HepG2 (cell line): Measurements from ENCODE around the gene CIITA. TPM values are rescaled to one million over a fixed set of nuclear protein-coding genes. Genes with fewer than 3 reads are reported as not detected.

Experiments used
- AGO1 ChIP-seq: fragments of 200-400 bp; formaldehyde crosslinking; IDR thresholded peaks from 2 replicates; pipeline ENCODE4 v1.6.1; 2017; ENCODE audit warnings: mild to moderate bottlenecking, low read depth, low read length, moderate library complexity; ENCODE audit not compliant: poor library complexity, severe bottlenecking
- CERS6 ChIP-seq: sonication (generic); formaldehyde crosslinking; IDR thresholded peaks from 2 replicates; pipeline ENCODE4 v1.5.0; 2020; ENCODE audit warnings: missing genetic modification reagents
- DMAP1 ChIP-seq: IDR thresholded peaks from 2 replicates; pipeline ENCODE4 v1.6.1; 2016
- IKZF4 ChIP-seq: sonication (generic); formaldehyde crosslinking; IDR thresholded peaks from 2 replicates; pipeline ENCODE4 v1.5.1; 2020; ENCODE audit warnings: borderline replicate concordance, mild to moderate bottlenecking, low read depth, missing genetic modification reagents; ENCODE audit errors: not compliant biosample characterization
- MLLT10 ChIP-seq: sonication (generic); formaldehyde crosslinking; IDR thresholded peaks from 2 replicates; pipeline ENCODE4 v1.4.0; 2020; ENCODE audit warnings: missing genetic modification reagents
- RBM22 ChIP-seq: fragments of 200-400 bp; formaldehyde crosslinking; optimal IDR thresholded peaks from 2 replicates; pipeline ENCODE3; 2017; ENCODE audit warnings: mild to moderate bottlenecking, low read length, moderate library complexity
- RFX1 ChIP-seq: fragments of 450-650 bp; IDR thresholded peaks from 2 replicates; pipeline ENCODE4 v1.6.1; 2017
- SMAD3 ChIP-seq: sonication (generic); formaldehyde crosslinking; IDR thresholded peaks from 2 replicates; pipeline ENCODE4 v1.4.0; 2020; ENCODE audit warnings: missing genetic modification reagents
- TBX2 ChIP-seq: sonication (generic); formaldehyde crosslinking; IDR thresholded peaks from 2 replicates; pipeline ENCODE4 v1.5.0; 2020; ENCODE audit warnings: missing genetic modification reagents, mild to moderate bottlenecking, borderline replicate concordance
- TGIF2 ChIP-seq: IDR thresholded peaks from 2 replicates; pipeline ENCODE4 v1.6.1; 2016; ENCODE audit warnings: control low read depth, missing compliant biosample characterization
- ZBTB43 ChIP-seq: sonication (generic); formaldehyde crosslinking; conservative IDR thresholded peaks from 2 replicates; pipeline ENCODE4 v1.4.0; 2020; ENCODE audit warnings: missing genetic modification reagents
- ZFP36 ChIP-seq: fragments of 150-350 bp; IDR thresholded peaks from 2 replicates; pipeline ENCODE4 v1.6.1; 2018; ENCODE audit warnings: borderline replicate concordance, low read length, low read depth; ENCODE audit not compliant: partially characterized antibody
- ZNF138 ChIP-seq: sonication (generic); formaldehyde crosslinking; IDR thresholded peaks from 2 replicates; pipeline ENCODE4 v1.5.0; 2020; ENCODE audit warnings: mild to moderate bottlenecking, low read depth, missing genetic modification reagents
- ZNF570 ChIP-seq: sonication (generic); formaldehyde crosslinking; IDR thresholded peaks from 2 replicates; pipeline ENCODE4 v1.4.0; 2020; ENCODE audit warnings: mild to moderate bottlenecking, missing genetic modification reagents, borderline replicate concordance
- ZNF75D ChIP-seq: sonication (generic); formaldehyde crosslinking; IDR thresholded peaks from 2 replicates; pipeline ENCODE4 v1.8.1; 2023; ENCODE audit warnings: missing genetic modification reagents, mild to moderate bottlenecking, borderline replicate concordance
- ZNF883 ChIP-seq: sonication (generic); formaldehyde crosslinking; IDR thresholded peaks from 2 replicates; pipeline ENCODE4 v1.5.1; 2020; ENCODE audit warnings: mild to moderate bottlenecking, missing genetic modification reagents; ENCODE audit errors: not compliant biosample characterization
- polyA plus RNA-seq, 8 experiments: library from polyadenylated mRNA; depleted of rRNA in 3 of 8; stranded (reverse) in 7 of 8; unstranded in 1 of 8; fragments of >200 nt; fragmentation: Illumina TruSeq in 4 of 8; extraction: Trizol in 4 of 8; gene quantifications; 2 replicates each; pipeline versions ENCODE4 v1.2.1 to v1.2.3, GENCODE V29; 2011 to 2016; ENCODE audit warnings: low read depth in 4 of 8, missing spikeins in 1 of 8, mixed read lengths in 1 of 8; ENCODE audit not compliant: insufficient read depth in 1 of 8
- total RNA-seq, 5 experiments: library from RNA; depleted of rRNA; stranded (reverse); fragments of >200 nt; fragmentation: Illumina TruSeq; extraction: Trizol; gene quantifications; 2 replicates each; pipeline ENCODE4 v1.2.3, GENCODE V29; 2016; ENCODE audit warnings: low read depth in 1 of 5
- TF ChIP-seq, protein P1 (sequence below): sonication (generic); formaldehyde crosslinking; IDR thresholded peaks from 2 replicates; pipeline ENCODE4 v1.5.0; 2020; ENCODE audit warnings: missing genetic modification reagents
- TF ChIP-seq, protein P2 (sequence below): sonication (generic); formaldehyde crosslinking; IDR thresholded peaks from 2 replicates; pipeline ENCODE4 v1.5.0; 2020; ENCODE audit warnings: mild to moderate bottlenecking, low read depth, missing genetic modification reagents, borderline replicate concordance
- TF ChIP-seq, protein P3 (sequence below): sonication (generic); formaldehyde crosslinking; IDR thresholded peaks from 2 replicates; pipeline ENCODE4 v1.4.0; 2020; ENCODE audit warnings: missing genetic modification reagents
- TF ChIP-seq, protein P4 (sequence below): IDR thresholded peaks from 2 replicates; pipeline ENCODE4 v1.6.1; 2016; ENCODE audit warnings: low read depth, control low read depth

CIITA gene
- total and polyA plus RNA-seq, 2 of the 13 experiments (the other 11 are each of a cell fraction or from before 2014, with no cell fraction given), result 0.08 to 0.09 TPM

DNA sequence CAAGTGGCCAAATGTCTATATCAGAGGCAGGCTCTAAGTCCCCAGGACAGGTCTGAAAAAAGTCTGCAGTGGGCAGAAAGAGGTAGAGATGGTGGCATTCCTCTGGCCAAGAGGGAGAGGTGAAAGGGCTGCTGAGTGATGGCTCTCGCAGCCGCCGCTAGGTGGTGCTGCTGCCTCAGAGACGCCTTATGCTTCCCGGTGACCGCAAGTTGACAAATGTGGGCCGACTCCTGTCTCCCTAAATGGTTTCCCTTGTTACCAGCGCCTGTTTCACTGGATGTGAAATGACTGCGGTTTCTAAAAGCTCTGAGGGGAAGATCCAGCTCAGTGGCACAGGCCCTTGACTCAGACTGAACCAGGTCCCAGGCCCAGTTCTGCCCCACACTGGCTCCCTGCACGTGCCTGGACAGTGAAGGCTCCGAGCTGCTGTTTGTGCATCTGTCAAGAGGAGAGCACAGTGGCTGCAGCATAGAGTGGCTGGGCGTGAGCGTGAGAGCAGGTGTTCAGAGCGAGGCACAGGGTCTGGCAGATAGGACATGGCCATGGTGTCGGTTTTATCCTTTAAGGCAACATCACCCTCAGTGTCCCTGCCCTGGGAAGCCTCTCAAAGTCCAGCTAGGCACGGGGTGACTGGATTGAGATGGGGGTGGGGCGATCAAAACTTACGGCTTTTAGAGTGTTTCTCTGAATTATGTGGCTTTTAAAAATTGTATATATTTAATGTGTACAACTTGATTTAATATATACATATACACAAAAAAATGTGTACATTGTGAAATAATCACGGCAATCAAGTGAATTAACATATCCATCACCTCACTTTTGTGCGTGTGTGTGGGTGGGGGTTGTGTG, 87.3 kb downstream of the CIITA start (continued):
- TF ChIP-seq, protein P1, sequence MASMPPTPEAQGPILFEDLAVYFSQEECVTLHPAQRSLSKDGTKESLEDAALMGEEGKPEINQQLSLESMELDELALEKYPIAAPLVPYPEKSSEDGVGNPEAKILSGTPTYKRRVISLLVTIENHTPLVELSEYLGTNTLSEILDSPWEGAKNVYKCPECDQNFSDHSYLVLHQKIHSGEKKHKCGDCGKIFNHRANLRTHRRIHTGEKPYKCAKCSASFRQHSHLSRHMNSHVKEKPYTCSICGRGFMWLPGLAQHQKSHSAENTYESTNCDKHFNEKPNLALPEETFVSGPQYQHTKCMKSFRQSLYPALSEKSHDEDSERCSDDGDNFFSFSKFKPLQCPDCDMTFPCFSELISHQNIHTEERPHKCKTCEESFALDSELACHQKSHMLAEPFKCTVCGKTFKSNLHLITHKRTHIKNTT (CRISPR knock-in tag), result no peak
- TF ChIP-seq ZFP36 (no peak), DMAP1 (CRISPR knock-in tag) (no peak), TGIF2 (CRISPR knock-in tag) (no peak), RFX1 (no peak), ZNF138 (CRISPR knock-in tag) (peak; percentile 34; the same call in 1 of the 2 replicates), MLLT10 (CRISPR knock-in tag) (no peak), SMAD3 (CRISPR knock-in tag) (0 out of 2 replicates have a peak, but pooled peaks have one; percentile 32), AGO1 (no peak), CERS6 (no peak), ZNF883 (peak; percentile 84), ZNF570 (CRISPR knock-in tag) (no peak), TBX2 (CRISPR knock-in tag) (no peak), ZBTB43 (CRISPR knock-in tag) (no peak), ZNF75D (CRISPR knock-in tag) (no peak), IKZF4 (CRISPR knock-in tag) (no peak), RBM22 (no peak)
- TF ChIP-seq, protein P2, sequence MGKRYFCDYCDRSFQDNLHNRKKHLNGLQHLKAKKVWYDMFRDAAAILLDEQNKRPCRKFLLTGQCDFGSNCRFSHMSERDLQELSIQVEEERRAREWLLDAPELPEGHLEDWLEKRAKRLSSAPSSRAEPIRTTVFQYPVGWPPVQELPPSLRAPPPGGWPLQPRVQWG (CRISPR knock-in tag), result no peak
- TF ChIP-seq, protein P3, sequence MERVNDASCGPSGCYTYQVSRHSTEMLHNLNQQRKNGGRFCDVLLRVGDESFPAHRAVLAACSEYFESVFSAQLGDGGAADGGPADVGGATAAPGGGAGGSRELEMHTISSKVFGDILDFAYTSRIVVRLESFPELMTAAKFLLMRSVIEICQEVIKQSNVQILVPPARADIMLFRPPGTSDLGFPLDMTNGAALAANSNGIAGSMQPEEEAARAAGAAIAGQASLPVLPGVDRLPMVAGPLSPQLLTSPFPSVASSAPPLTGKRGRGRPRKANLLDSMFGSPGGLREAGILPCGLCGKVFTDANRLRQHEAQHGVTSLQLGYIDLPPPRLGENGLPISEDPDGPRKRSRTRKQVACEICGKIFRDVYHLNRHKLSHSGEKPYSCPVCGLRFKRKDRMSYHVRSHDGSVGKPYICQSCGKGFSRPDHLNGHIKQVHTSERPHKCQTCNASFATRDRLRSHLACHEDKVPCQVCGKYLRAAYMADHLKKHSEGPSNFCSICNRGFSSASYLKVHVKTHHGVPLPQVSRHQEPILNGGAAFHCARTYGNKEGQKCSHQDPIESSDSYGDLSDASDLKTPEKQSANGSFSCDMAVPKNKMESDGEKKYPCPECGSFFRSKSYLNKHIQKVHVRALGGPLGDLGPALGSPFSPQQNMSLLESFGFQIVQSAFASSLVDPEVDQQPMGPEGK (CRISPR knock-in tag), result no peak
- TF ChIP-seq, protein P4, sequence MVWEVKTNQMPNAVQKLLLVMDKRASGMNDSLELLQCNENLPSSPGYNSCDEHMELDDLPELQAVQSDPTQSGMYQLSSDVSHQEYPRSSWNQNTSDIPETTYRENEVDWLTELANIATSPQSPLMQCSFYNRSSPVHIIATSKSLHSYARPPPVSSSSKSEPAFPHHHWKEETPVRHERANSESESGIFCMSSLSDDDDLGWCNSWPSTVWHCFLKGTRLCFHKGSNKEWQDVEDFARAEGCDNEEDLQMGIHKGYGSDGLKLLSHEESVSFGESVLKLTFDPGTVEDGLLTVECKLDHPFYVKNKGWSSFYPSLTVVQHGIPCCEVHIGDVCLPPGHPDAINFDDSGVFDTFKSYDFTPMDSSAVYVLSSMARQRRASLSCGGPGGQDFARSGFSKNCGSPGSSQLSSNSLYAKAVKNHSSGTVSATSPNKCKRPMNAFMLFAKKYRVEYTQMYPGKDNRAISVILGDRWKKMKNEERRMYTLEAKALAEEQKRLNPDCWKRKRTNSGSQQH (CRISPR knock-in tag), result peak; percentile 60; the same call in 1 of the 2 replicates
